Measurements from ENCODE around the gene COL12A1. TPM values are rescaled to one million over a fixed set of nuclear protein-coding genes. Genes with fewer than 3 reads are reported as not detected.

COL12A1 gene
- total RNA-seq, 1 experiment from 2014 or later, result 1.9 TPM

DNA sequence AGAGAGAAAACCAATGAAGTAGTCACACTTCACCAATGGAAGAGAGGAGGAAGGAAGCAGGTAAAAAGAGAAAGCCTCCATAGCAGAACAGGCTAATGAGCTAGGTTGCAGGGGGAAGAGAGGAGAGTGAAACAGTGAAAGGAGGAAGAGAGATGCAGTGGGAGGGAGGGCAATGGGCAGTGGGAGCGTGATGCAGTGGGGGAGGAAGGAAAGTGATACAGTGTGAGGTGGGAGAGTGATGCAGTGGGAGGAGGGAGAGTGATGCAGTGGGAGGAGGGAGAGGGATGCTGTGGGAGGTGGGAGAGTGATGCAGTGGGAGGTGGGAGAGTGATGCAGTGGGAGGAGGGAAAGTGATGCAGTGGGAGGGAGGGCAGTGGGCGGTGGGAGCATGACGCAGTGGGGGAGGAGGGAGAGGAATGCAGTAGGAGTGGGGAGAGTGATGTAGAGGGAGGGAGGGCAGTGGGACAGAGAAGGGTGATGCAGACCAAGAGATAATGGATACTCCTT, 29.7 kb downstream of the COL12A1 start:
- Histone ChIP-seq H3K36me3 (replicated peaks; ENCODE audit: control insufficient read depth, insufficient read depth, low read length) (no peaks in the 10 kb centered on the region), H3K27me3 (ENCODE audit: control insufficient read depth, insufficient read depth, low read length) (no peaks in the 10 kb centered on the region), H3K4me3 (ENCODE audit: insufficient read depth, low read depth, low read length) (no peak overlapping the region)
- no peak for DNase-seq

DNA sequence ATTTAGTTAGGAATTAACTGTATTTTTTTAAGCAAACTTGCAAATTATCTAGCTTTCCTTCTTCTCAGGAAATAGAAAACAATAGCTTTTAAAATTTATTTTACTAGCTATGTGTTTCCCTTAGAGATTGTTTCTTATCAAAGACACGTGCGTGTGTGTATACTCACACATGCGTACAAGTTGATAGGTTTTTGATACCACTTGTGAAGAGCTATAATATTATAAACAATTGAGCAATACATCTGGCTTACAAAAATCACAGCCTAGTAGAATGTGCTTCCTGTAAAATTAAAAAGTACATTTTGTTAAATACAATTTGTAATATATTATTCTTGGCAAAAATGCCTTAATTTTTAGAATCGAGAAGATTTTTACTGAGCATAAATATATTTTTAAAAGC, 33.9 kb downstream of the COL12A1 start:
- DNase-seq, result no peak
- H3K4me3 ChIP-seq (ENCODE audit: insufficient read depth, low read depth, low read length), result no peak overlapping the region
- no peaks in the 10 kb centered on the region for H3K27me3 ChIP-seq (ENCODE audit: control insufficient read depth, insufficient read depth, low read length)
- H3K36me3 ChIP-seq (replicated peaks; ENCODE audit: control insufficient read depth, insufficient read depth, low read length), result no peaks in the 10 kb centered on the region

DNA sequence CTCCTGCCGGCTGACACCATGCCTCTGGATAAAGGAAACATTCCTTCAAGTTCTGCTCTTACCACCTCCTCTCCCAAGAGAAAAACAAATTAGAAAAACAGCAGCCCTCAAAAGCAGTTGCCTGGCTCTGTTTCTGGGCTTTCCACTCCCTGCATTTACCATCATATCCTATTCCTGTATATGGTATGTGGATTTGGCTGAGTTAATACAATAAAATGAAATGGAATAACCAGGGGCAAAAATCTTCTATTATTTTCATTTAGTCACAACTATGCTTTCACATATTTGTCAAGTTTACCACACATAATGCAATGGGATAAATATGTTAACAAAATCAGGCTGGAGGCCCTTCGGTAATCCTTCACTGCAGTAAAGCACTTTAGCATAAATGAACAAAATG, 34.3 kb downstream of the COL12A1 start:
- H3K27me3 ChIP-seq (ENCODE audit: control insufficient read depth, insufficient read depth, low read length), result no peaks in the 10 kb centered on the region
- DNase-seq, result no peak
- H3K4me3 ChIP-seq (ENCODE audit: insufficient read depth, low read depth, low read length), result no peak overlapping the region
- no peaks in the 10 kb centered on the region for H3K36me3 ChIP-seq (replicated peaks; ENCODE audit: control insufficient read depth, insufficient read depth, low read length)

DNA sequence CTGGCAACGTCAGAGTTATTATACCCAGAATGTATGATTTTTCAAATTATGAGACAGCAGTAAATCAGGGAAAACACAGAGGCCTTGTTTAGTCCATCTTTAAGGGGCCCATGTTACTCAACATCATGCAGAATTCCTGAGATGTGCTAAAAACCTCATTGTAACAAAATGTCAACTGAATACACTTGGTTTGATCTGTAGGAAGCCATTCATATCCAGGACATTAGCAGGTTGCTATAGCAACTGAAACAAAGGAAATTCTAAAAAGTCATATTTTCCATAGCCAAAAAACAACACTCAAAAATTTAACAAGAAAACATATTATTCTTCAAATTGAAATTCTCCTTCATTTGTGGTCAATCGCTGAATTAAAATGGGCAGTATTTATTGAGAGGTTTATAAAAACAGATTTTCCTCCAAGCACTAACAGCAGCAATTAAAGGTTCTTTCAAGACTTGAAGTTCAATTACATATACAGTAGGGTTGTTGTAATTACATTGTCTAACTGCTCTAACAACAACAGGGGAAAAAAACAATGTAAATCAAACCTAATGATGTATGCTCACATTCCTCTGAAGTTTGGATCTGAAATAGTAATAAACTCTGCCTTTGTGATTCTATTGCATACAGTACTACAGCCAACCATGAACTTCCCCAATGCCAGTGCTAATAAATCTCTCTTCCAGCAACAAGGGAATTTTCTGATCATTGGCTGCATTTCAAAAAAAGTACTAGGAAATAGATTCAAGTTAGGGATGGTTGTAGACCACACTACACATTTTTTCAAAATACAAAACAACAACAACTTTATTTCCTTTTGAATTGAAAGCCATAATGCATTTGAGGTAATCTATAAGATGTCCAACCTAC, 34.9 kb downstream of the COL12A1 start:
- DNase-seq, result no peak
- no peaks in the 10 kb centered on the region for H3K36me3 ChIP-seq (replicated peaks; ENCODE audit: control insufficient read depth, insufficient read depth, low read length)
- H3K4me3 ChIP-seq (ENCODE audit: insufficient read depth, low read depth, low read length), result no peak overlapping the region
- H3K27me3 ChIP-seq (ENCODE audit: control insufficient read depth, insufficient read depth, low read length), result no peaks in the 10 kb centered on the region

DNA sequence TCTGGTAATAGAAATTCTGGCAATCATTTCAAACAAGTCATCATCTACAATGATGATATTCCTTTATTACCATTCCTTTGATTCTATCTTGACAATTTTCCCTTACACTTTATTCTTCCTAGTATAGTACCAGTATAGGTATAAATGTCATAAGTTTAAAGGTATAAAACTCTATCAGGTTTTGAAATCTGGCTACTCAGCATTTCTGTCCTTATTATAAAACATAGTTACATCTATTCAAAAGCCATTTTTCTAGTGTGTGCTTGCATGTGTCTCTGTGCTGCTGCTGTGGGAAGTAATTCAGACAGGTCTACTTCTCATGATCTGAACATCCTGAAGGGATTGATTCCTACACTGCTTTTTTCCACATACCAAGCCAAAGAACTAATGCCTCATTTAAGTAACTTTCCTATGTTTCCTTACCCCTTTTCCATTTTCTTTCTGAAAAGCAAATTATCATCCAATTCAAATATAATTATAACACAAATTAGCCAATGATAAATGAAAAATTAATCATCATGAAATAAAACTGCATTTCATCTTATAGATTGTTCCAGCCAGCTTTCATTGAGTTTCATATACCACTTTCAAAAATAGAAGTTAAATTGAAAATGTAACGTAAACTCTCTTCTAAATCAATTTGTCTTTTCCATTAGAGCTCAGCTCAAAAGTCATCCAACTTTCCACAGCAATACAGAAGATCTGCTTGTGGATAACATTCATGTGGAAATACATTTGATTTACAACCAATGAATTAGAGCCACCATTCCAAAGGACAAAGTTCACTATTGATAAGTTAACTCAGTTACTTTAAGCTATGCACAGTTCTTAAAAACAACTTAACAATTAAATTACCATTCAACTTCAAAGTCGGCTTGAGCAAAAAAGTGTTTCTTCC, 35.9 kb downstream of the COL12A1 start:
- Histone ChIP-seq H3K27me3 (ENCODE audit: control insufficient read depth, insufficient read depth, low read length) (no peaks in the 10 kb centered on the region), H3K36me3 (replicated peaks; ENCODE audit: control insufficient read depth, insufficient read depth, low read length) (no peaks in the 10 kb centered on the region), H3K4me3 (ENCODE audit: insufficient read depth, low read depth, low read length) (no peak overlapping the region)
- no peak for DNase-seq

DNA sequence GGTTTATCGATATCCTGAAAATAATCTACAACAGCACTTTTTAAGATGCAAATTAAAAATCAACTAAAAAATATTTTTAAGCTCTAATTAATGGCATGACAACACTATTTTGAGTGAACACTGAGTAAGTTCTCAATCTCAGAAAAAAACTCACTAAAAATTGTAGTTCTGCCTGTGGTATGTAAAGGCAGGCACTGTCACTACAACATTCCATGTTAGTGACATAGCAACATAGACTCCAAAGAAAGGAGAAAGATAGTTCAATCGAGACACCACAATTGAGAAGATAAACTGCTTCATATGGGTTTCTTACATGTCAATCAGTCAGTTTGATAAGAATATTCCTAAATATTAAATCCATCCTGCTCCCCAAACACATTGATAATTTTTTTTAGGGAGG, 38.0 kb downstream of the COL12A1 start:
- DNase-seq, result no peak
- H3K4me3 ChIP-seq (ENCODE audit: insufficient read depth, low read depth, low read length), result no peak overlapping the region
- no peaks in the 10 kb centered on the region for H3K27me3 ChIP-seq (ENCODE audit: control insufficient read depth, insufficient read depth, low read length)
- no peaks in the 10 kb centered on the region for H3K36me3 ChIP-seq (replicated peaks; ENCODE audit: control insufficient read depth, insufficient read depth, low read length)

DNA sequence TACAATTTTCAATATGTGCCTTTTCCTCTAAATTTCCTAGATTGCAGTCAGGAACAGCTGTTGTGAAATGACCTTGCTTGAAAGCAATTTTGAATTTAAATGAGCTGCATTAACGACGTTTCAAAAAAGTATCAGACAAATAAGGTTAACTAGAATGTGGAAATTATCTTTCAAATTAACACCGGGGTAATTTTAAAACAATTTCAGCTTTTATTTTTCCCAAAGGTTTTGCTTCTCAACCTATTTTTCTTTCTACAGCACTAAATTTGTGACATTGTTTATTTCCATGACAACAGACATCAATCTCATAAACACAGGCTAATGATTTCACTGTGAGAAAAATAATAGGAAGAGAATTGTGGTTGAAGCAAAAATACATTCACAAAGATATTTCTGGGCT, 38.5 kb downstream of the COL12A1 start:
- H3K27me3 ChIP-seq (ENCODE audit: control insufficient read depth, insufficient read depth, low read length), result no peaks in the 10 kb centered on the region
- no peak overlapping the region for H3K4me3 ChIP-seq (ENCODE audit: insufficient read depth, low read depth, low read length)
- no peaks in the 10 kb centered on the region for H3K36me3 ChIP-seq (replicated peaks; ENCODE audit: control insufficient read depth, insufficient read depth, low read length)
- DNase-seq, result no peak

DNA sequence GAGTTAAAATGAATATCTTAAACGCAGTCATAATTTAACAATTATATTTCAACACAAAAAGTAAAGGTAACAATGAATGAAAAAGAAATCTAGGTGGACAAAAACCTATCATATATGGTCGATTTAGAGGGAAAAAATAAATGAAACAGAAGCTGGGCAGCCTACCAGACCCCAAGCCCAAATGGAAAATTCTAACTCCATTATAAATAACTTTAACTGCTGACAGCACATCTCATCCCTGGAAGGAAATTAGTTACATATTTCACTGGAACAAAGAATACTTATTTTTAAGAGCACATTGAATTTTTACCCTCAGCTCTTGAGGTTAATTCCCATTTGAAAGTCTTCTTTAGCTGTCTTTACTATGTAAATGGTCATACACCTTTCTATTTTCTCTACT, 39.1 kb downstream of the COL12A1 start:
- H3K36me3 ChIP-seq (replicated peaks; ENCODE audit: control insufficient read depth, insufficient read depth, low read length), result no peaks in the 10 kb centered on the region
- DNase-seq, result no peak
- H3K4me3 ChIP-seq (ENCODE audit: insufficient read depth, low read depth, low read length), result no peak overlapping the region
- H3K27me3 ChIP-seq (ENCODE audit: control insufficient read depth, insufficient read depth, low read length), result no peaks in the 10 kb centered on the region

DNA sequence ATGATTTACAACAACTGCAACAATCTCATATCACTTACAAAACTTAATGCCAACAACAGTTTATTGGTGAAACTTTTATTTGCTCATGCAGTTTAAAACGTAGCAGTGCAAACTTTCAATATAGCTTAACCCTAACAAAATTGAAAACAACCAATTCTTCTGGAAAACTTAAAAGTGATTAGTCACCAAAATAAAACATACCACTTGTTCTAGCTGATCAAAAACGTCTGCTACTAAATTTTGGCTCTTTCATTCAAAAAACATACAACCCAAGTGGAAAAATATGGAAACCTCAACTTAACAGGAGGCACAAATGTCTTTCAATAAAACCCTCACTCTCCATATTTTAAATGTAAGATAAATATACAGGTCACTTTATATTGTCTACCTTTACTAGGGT, 39.6 kb downstream of the COL12A1 start:
- Histone ChIP-seq H3K4me3 (ENCODE audit: insufficient read depth, low read depth, low read length) (no peak overlapping the region), H3K36me3 (replicated peaks; ENCODE audit: control insufficient read depth, insufficient read depth, low read length) (no peaks in the 10 kb centered on the region), H3K27me3 (ENCODE audit: control insufficient read depth, insufficient read depth, low read length) (no peaks in the 10 kb centered on the region)
- no peak for DNase-seq

DNA sequence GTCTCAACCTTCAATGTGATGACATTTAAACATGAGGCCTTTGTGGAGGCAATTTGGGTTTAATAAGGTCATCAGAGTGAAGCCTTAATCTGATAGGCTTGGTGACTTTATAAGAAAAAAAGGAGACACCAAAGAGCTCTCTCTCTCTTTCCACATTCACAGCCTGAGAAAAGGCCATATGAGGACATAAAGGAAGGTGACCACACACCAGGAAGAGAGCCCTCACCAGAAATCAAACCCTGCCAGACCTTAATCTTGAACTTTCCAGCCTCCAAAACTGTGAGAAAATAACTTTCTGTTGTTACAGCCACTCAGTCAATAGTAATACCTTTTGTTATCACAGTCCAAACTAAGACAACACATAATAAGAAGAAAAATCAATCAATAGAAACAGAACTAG, 47.7 kb downstream of the COL12A1 start:
- Histone ChIP-seq H3K4me3 (ENCODE audit: insufficient read depth, low read depth, low read length) (no peak overlapping the region), H3K36me3 (replicated peaks; ENCODE audit: control insufficient read depth, insufficient read depth, low read length) (no peaks in the 10 kb centered on the region), H3K27me3 (ENCODE audit: control insufficient read depth, insufficient read depth, low read length) (no peaks in the 10 kb centered on the region)
- DNase-seq, result no peak

DNA sequence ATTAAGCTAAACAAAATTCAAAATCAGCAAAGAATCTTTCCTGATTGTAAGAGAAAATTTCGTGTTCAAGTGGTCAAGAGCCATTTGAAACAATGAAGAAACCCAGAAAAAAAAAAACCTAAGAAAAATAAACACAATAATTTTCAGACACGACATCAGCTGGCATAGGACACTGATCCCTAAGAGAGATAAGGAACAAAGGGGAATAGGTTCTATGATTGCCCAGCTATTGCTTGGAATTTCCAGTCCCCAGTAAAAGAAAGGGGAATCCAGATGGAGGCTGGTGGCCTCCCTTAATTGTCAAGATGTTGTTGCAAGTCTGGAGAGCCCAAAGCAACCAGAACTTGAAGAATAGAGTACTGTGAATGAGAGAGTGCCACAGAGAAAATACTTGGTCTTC, 48.5 kb downstream of the COL12A1 start:
- Histone ChIP-seq H3K27me3 (ENCODE audit: control insufficient read depth, insufficient read depth, low read length) (no peaks in the 10 kb centered on the region), H3K4me3 (ENCODE audit: insufficient read depth, low read depth, low read length) (no peak overlapping the region), H3K36me3 (replicated peaks; ENCODE audit: control insufficient read depth, insufficient read depth, low read length) (no peaks in the 10 kb centered on the region)
- DNase-seq, result no peak

DNA sequence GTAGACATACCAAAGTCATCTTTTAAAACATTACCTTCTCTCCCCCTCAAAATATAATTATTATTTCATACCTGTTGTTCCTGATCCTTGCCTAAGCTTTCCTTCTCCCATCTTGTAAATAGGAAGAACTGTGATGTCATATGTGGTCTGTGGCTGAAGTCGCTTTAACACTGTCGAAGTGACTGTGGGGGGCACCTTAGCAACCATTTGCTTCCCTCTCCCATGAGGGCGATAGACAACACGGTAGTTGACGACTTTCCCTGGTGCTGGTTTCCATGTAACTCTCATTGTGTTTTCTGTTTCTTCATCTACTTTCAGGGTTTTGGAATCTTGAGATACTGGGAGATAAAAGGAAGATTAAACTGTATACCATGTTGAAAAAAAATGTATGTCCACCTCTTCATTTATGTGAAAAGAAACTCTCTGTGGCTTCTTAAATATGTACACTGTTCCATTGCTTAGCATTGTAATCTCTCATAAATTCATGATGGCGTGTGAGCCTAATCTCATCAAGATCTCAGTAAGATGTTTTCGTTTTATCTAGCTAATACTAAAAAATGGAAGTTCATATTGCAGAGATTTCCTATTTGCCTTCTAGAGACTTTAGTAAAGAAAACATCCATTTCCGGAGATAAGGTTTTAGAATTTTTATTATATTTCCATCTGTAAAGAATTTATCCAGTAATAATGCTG, 49.5 kb downstream of the COL12A1 start:
- no peak for DNase-seq

DNA sequence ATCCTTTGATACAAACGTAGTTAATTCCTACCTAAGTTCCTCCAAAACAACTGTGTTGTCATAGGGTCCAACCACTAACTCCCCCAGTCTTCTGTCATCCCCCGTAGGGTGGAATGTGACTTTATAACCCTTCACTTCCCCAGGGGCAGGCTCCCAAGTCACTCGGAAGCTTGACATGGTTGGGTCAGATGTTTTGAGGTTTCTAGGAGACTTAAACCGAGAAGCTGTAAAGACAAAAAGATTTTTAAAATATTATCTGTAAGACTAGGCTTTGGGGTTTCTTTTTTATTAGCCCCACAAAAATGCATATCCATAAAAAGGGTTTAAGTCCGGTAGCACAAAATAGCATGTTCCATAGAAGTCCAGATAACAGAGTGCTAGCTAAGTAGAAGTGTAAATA, 50.2 kb downstream of the COL12A1 start:
- Histone ChIP-seq H3K27me3 (ENCODE audit: control insufficient read depth, insufficient read depth, low read length) (no peaks in the 10 kb centered on the region), H3K4me3 (ENCODE audit: insufficient read depth, low read depth, low read length) (no peak overlapping the region), H3K36me3 (replicated peaks; ENCODE audit: control insufficient read depth, insufficient read depth, low read length) (no peaks in the 10 kb centered on the region)
- no peak for DNase-seq

More for the DNA sequence above, 49.5 kb downstream of the COL12A1 start:
- Histone ChIP-seq H3K27me3 (ENCODE audit: control insufficient read depth, insufficient read depth, low read length) (no peaks in the 10 kb centered on the region), H3K4me3 (ENCODE audit: insufficient read depth, low read depth, low read length) (no peak overlapping the region), H3K36me3 (replicated peaks; ENCODE audit: control insufficient read depth, insufficient read depth, low read length) (no peaks in the 10 kb centered on the region)

DNA sequence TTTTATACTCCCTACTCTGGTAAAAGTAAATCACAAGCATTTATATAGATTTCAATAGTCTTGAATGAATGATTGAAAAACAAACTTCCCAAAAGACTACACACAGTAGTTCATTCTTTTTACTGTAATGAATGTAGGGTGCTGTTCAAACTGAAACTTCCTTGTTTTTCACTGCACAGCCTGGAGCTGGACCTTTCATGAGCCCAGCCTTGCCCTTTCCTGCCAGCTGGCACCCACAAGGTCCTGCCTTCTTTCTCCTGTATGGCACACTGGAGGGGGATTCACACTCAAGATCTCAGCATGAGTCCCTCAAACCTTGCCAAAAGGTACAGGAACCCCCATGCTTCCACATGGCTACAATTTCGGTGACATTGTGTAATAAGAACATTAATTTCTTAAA, 50.9 kb downstream of the COL12A1 start:
- Histone ChIP-seq H3K27me3 (ENCODE audit: control insufficient read depth, insufficient read depth, low read length) (no peaks in the 10 kb centered on the region), H3K4me3 (ENCODE audit: insufficient read depth, low read depth, low read length) (no peak overlapping the region), H3K36me3 (replicated peaks; ENCODE audit: control insufficient read depth, insufficient read depth, low read length) (no peaks in the 10 kb centered on the region)
- no peak for DNase-seq
